Activated gamma-delta T cell treated with anti-CD3 and anti-CD28 coated beads, Interleukin-2, amount 50 U/mL, for 16 hours (primary cell): ENCODE measurements around the gene KLK7.

Experiments
- DNase-seq: peaks from one replicate; pipeline ENCODE4 v3.0.0-alpha.2; 2020; ENCODE audit warnings: low read depth

The KLK7 gene

DNA sequence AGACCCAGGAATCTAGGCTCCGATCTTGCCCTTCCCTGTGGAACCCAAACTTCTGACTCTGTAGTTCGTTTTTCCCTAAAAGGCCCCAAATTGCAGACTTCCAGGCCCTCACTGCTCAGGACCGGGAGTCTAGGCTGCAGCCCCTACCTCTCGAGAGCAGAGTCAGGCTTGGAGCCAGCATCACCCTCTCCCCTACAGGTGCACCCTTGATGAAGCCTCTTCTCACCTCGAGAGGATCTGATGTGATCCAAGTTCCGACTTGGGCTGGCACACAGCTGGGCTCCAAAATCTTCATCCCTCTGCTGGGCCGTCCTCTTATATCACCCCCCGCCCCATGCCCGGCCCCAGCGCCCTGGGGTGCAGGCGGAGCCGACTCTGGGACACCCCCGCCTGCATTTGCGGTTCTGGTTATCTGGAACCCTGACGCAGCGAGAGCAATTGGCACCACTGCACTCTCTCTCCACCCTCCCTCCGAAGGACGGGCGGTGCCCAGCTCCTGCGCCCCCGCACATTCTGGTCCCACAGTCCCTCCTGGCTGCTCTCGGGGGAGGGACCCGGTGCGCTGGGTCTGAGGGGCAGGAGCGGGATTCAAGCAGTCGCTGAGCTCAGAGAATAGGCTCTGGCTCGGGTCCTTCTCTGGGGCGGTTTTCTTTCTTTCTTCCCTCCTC is at the start of gene KLK7:
KLK7 (minus strand) TSS at position 293 of the 668 bp plus-strand sequence. CDS start 1,518 bp downstream, outside the sequence.
- DNase-seq, result no peak

DNA sequence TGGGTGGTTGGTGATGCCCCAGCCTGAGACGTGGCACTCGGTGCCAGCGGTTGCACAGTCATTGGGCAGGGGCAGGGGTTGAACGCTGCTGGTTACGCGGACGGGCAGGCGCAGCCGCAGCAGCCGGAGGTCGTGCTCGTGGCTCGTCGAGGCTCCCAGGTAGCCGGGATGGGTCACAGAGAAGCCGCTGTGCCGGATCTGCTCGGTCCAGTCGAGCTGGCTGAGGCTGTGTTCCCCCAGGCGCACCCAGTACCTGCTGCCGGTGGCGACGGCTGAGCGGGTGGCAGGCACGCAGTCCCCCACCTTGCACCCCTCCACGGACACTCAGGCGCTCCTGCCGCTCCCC is 48.1 kb upstream of the KLK7 start:
- DNase-seq, result no peak

DNA sequence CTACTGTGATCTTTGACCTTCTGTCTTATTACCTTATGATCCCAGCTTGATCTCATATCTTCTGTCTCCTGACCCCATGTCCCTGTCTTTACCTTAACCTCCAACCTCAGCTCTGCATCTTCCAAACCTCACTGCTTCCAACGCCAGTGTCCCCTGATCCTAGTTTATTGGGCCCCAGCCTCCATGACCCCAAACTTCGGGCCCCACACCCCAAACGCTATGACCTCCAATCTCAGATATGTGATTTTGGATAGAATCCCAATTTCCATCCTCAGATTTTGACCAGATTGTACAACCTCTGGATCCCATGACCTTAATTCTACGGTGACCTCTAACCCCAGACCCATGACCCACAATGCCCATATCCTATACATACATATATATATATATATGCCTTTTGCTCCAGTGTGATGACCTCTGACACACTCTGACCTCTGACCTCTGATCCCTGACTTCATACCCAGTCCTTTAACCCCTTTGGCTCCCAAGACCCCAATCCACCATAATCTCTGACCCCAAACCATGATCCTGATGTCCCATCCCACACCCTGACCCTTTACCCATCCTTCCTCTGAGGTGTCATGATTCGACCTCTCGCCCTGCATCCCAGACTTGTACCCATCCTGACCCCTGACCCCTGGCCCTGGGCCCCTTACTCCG is 47.6 kb upstream of the KLK7 start:
- DNase-seq, result no peak

DNA sequence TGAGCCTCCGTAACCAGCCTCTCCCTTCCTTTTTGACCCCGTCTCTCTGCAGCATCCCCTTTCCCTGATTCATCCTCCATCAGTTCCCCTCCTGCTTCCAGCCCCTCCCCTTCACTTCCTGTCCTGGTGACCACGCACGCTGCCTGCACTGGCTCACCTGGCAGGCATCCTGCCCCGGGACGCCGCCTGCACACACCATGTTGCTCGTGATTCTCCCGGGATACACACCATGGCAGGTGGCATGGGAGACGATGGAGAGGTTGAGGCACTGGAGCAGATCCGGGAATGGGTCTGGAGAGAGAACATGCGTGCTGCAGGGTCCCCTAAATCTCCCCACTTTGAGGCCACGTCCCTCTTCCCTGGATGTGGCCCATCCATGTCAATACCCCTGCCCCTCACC is 46.9 kb upstream of the KLK7 start:
- no peak for DNase-seq

DNA sequence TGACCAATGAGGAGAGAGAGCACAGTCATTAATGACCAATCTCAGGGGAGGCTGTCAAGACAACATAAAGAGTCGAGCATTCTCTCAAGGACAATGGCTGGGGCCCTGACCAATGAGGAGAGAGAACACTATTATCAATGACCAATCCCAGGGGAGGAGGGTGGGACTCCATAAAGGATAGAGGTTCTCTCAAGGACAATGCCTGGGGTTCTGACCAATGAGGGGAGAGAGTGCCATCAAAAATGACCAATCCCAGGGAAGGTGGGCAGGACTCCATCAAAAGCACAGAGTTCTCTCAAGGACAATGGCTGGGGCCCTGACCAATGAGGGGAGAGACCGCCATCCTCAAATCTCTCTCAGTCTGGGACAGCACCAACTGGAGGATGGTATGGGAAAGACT is 46.0 kb upstream of the KLK7 start:
- DNase-seq, result no peak

DNA sequence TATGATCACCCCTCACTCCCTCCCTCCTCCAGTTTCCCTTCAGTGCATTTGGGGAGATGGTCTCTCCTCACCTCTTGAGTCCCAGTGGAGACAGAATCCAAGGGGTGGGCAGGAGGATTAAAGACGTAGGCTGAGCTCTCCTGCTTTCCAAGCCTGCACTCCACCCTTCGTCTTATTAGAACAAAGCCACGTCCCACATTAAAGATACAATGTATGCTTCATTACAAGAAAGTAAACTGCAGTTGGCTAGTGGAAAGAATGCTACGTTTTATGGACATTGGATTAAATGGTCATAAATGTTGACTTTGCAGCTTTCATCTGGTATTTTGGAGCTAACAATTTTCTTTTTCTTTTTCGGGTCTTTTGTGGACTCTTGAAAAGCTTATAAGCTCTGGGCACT is 44.2 kb upstream of the KLK7 start:
- no peak for DNase-seq

DNA sequence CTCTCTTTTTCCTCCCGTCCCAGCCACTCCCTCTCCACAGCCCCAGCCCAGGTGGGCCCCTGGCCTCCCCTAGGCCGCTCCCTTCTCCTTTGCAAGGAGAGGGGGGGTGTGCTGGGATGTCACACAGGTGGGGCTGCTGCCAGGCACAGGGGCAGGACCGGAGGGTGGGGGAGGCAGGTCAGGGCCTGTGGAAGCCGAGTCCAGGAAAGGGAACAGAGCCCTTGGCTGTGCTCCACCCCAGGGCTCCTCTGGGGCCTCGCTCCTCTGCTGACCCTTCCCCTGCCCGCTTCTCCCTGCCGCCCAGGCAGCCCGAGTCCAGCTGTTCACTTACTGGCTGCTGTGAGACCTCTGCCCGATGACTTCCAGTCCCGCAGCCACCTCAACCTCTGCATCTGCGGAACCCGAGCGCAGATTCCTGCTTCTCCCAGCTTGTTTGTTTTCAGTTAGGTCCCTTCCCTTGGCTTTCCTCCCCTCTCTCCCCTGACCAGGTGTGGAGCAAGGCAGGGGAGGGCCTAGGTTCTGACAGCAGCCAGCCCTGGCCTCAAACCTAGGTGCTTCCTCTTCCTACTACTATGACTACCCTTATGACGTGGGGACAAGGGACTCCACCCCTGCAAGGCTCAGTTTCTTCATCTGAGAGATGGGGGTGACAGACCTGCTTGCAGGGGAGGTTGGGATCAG is 43.5 kb upstream of the KLK7 start:
- no peak for DNase-seq

DNA sequence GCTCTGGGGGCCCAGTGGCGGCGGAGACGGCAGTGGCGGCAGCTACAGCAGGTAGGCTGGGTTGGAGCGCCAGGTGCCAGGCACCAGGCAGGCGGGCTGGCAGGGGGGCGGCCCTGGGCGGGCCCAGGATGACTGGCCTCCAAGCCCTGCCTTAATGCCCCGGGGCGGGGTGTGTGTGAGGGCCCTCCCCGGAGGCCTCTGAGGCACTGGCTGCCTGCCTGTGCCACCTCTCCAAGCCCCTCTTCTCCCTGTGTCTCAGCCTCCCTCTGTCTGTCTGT is 42.8 kb upstream of the KLK7 start, which contains the start of gene KLK11:
KLK11 (minus strand) TSS at position 63 of the 278 bp plus-strand sequence. CDS start 985 bp downstream, outside the sequence.
- no peak for DNase-seq

DNA sequence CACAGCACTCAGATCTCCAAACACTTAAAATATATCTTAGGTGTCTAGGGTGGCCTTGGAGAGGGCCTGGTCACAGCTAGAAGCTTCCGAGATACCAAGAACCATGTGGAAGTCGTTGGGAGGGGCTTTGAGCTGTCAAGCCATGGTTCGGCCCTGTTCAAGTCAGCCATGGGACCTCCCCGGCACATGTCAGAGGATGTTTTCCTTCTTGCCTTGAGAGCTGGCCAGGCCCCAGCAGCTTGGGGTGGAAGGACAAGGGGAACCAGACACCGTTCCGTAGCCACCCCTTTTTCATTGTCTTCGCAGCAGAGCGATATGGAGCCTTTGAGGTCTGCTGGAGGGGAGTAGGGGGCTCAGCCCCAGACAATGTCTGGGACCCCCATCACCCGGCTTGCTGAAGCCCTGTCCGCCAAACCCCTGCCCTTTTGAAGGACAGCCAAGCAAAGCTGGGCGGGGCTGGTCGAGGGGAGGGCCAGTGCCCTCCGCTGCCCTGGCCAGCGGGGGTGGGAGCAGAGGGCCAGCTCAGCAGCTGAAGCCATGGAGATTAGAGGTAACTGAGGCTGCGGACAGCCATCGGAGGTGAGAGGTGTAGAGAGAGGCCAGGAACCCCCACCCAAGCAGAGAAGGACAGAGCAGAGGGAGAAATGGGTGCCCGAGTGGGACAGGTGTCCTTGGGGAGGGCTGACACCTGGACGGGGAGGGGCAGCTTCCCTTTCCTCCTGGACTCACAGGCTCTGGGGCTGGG is 42.3 kb upstream of the KLK7 start:
- DNase-seq, result no peak

DNA sequence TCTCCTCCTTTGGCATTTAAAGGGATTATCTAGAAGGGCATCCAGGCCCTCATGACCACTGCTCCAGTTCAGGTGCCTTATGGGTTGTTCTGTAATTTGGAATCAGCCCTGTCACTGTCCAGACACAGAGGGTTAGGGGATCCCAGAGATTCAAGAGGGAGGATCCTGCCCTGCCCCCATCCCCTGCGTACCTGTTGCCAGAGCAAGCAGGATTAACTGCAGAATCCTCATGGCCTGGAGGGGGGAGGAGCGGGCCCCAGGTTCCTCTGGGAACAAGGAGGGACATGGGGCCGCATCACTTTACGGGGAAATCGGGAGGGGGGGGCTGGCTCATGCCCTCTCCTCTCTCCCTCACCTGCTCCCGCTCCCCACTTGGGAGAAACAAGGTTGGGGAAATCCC is 41.7 kb upstream of the KLK7 start:
- no peak for DNase-seq

DNA sequence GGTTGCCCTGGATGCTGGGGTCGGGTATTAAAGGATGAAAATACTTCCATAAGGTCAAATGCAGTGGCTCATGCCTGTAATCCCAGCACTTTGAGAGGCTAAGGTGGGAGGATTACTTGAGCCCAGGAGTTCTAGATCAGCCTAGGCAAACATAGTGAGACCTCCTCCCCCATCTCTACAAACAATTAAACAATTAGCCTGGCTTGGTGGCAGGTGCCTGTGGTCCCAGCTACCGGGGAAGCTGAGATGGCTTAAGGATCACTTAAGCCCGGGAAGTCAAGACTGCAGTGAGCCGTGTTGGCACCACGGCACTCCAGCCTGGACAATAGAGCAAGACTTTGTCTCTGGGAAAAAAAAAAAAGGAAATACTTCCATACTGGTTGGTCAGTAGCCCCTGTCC is 41.2 kb upstream of the KLK7 start:
- DNase-seq, result no peak

DNA sequence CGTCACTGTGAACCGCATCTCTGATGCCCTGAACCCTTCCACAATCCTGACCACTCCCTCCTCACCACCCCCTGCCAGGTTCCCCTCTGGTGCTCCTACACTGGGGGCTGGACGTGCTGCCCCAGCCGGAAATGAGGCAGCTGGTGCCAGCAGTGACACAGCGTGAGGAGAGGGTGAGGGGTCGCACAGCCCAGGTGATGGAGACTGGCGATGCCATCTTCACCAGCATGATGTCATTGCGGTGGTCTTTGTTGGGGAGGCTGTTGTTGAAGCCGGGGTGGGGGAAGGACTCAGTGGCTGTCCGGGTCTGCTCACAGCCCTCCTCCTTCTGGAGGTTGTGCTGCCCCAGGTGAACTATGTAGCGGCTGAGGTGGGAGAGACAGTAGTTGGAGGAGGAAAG is 40.2 kb upstream of the KLK7 start:
- no peak for DNase-seq

DNA sequence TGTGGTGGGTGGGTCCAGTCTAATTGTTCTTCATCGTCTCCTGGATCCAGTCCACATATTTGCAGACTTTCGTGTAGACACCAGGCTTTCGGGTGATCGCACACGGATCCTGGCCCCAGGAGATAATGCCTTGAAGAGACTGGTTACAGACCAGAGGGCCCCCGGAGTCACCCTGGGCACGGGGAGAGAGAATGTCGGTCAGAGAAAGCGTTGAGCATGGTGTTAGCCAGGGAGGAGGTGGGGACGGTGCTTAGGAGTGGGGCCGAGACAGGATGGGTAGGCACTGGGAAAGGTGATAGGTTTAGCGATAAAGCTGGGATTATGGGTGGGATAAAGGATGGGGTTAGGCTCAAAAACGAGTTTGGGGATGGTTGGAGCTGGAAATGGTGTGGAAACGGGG is 38.8 kb upstream of the KLK7 start:
- DNase-seq, result no peak

DNA sequence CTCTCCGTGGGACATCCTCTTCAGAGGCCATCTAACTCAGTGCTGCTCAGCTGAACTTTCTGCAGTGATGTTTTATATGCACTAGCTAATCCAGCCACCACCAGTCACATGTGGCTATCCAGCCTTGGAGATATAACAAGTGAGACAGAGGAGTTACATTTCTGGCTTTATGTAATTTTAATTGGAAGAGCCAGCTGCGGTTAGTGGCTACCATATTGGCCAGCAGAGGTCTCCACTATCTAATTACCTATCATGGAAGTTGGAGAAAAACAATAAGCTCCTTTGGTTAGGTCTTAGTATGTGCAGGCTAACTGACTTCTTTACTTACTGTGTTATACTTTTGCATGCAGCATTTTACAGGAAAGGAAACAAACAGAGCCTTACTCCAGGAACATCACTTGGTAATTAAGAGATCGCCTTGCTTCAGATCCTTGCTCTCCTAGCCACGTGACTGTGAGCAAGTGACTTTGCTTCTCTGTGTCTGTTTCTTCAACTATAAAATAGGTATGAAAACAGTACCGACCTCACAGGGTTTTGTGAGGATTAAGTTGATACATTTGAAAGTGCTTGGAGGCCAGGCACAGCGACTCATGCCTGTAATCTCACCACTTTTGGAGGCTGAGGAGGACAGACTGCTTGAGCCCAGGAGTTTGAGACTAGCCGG is 37.4 kb upstream of the KLK7 start:
- no peak for DNase-seq

DNA sequence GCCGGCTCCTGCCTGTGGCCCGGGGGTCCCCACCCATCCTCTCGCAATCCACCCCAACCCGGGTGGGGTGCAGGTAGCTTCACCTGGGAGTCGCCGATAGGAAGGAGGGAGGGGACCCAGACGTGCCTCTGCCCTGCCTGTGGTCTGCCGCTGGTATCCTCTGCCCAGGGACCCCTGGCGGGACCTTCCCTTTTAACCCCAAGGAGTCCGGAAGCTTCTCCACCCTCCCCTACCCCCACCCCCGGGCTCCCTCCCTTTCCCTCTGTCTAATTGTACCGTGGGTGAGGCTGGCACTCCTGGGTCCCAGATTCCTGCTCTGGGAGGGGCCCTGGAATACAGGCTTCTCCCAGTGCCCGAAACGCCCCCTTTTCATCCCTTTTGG is 35.8 kb upstream of the KLK7 start, which contains the start of gene KLK10:
KLK10 (minus strand) TSS at position 166 of the 382 bp plus-strand sequence. CDS start 579 bp downstream, outside the sequence.
- DNase-seq, result no peak

DNA sequence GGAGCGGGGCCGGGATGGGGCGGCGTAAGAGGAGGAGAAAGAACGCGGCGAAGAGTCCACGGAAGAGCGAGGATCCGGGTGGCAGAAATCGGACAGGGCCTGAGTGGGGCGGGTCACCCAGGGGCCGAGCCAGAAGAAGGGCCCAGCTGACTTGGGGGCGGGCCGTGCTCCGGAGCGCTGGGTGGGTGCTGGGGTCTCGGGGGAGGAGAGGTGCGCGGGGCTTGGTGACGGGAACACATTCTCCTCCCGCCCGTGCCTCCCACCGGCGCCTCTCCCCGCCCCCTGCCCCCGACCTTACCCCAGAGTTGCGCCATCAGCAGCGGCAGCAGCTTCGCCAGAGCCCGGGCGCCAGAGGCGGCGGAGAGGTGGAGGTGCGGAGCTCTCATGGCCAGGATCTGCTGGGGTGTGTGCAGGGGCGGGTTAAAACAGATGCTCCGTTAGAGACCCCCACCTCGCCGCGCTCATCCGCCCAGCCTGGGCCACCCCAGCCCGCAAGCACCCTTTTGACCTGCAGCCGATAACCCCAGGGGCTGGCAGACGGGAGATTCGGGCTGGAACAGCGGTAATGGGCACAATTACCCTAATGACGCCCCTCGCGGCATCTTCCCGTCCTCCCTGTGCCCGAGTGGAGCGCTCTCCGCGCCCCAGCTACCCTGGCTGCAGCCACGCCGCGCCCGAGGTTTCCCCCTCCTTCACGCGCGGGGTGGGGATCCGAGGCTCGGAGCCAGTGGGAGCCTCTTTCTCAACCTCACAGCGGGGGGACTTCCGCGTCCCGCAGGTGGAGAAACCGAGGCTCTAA is 35.2 kb upstream of the KLK7 start:
- no peak for DNase-seq

DNA sequence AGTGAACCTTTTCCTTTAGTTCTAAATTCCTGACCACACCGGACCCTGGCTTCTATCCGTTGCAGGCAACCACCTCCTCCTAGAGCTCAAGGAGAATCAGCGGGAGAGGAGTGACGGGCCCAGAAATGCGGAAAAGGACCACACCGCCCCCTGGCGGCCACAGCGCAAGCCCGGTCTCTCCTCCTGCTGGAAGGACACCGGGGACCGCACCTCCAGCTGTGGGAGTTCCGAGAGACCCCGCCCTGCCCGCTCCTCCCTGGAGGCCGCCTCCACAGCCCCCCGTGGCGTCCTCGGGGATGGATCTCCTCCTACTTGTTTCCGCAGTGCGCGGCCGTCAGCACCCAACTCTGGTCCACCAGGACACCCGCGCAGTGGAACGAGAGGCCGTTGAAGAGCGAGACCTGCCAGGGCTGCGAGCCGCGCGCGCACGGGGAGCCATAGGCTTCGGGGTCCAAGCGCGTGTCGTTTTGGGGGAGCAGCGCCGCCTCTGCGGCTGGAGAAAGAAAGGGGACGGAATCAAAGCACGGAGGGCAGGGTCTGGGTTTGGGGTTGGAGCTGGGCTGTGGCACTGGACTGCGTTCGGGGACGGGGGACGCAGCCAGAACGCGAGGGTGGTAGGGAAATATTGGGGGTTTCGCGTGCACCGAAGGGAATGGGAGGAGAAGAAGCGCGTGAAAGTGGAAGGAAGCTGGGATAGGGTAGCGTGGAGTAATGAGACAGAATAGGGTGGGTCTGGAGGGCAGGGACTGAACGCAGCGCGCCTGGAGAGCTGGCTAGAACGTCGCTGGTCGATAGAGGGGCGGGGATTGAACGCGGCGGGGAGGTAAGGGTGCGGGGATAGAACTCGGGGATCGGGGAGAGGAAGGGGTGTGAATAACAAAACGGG is 33.3 kb upstream of the KLK7 start:
- peak; percentile 14 for DNase-seq

DNA sequence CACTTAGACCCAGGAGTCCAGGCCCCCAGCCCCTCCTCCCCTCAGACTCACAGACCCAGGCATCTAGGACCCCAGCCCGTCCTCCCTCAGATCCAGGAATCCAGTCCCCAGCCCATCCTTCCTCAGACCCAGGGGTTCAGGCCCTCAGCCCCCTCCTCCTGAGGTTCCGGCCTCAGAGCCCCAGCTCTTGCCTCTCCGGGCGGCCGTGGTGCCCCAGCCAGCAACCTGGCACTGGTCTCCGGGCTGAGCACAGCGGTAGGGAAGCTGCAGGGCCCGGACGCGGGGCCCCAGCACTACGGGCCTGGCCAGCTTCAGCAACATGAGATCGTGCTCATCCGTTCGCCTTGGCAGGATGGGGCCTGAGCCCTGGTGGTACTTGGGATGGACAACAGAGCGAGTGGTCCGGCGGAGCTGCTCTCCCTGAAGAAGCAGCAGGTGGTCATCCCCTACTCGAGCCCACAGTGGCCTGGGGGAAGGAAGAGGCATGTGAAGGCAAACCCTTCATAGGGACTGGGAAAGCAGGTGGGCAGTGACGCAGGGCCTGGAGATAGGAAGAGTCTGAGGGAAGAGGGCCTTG is 32.1 kb upstream of the KLK7 start:
- DNase-seq, result no peak

DNA sequence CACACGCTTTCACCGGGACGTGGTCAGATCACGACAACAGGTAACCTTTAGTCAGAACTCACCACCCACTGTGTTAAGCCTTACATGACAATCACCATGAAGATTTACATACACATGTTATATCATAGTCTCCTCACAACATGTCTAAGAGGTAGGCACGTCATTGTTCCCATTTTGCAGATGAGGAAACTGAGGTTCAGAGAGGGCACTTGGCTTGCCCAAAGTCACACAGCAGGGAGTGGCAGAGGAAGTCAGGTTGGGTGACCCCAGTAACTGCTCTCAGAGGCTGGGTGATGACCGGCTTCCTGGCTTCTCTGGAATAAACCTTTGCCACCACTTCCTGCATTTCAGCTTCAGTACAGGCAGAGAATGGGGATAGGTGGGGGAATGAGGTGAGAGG is 30.5 kb upstream of the KLK7 start:
- DNase-seq, result no peak

DNA sequence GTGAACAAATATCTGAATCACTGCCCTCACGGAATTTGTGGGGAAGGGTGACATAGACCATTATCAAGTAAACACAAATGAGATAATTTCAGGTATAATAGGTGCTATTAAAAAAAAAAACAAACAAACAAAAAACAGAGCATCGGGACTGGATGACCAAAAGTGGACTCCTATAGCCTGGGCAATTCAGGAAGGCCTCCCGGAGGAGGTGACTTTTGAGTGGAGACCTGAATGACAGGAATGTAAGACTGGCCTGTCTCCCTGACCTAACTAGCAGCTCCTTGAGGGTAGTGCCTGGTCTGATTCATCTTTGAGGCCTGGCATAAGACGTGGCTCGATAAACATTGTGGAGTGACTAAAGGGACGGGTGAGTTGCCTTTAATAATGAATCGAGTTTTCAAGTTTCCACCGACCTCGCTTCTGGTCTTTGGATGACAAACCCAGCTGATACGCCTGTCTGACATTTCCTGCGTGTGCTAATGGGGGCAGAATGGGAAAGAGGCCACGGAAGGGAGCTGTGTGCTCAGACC is 29.0 kb upstream of the KLK7 start:
- no peak for DNase-seq
